ENCODE data around the gene NR6A1. TPM values are rescaled to one million over a fixed set of nuclear protein-coding genes. Genes with fewer than 3 reads are reported as not detected.

The NR6A1 gene
- polyA plus RNA-seq, 1 donor from 2014 or later: 4.3 TPM

- Histone ChIP-seq H3K4me2 (ENCODE audit: low read length) (no peak overlapping the region), H3K4me3 (ENCODE audit: low read length) (no peak overlapping the region), H3K9ac (ENCODE audit: low read length) (no peak overlapping the region), H2AFZ (ENCODE audit: low read depth, low read length) (no peak overlapping the region), H3K79me2 (replicated peaks; ENCODE audit: insufficient read depth, low read length) (no peaks in the 10 kb centered on the region), H3K36me3 (ENCODE audit: insufficient read depth, low read length) (no peaks in the 10 kb centered on the region), H3F3A (ENCODE audit: insufficient read depth, low read length, poor library complexity, severe bottlenecking) (no peaks in the 10 kb centered on the region), H3K9me3 (ENCODE audit: low read length) (no peaks in the 10 kb centered on the region), H3K27me3 (ENCODE audit: insufficient read depth, low read depth, low read length) (peaks cover 19% of the 10 kb centered on the region), H3K9me2 (ENCODE audit: insufficient read depth, low read length) (no peaks in the 10 kb centered on the region), H3K27ac (ENCODE audit: low read length) (no peak overlapping the region), H4K20me1 (ENCODE audit: insufficient read depth) (no peaks in the 10 kb centered on the region)
- TF ChIP-seq EZH2 (IDR thresholded peaks at IDR 0.05; ENCODE audit: borderline replicate concordance, insufficient read depth, low read length, poor library complexity, severe bottlenecking) (no peak), EP300 (conservative IDR thresholded peaks at IDR 0.05; ENCODE audit: poor library complexity, severe bottlenecking) (no peak), TAF1 (IDR thresholded peaks at IDR 0.05; ENCODE audit: low read depth) (no peak), REST (IDR thresholded peaks at IDR 0.05; ENCODE audit: borderline replicate concordance) (no peak), RAD21 (conservative IDR thresholded peaks at IDR 0.05) (no peak), POLR2AphosphoS5 (IDR thresholded peaks at IDR 0.05) (no peak), MXI1 (conservative IDR thresholded peaks at IDR 0.05; ENCODE audit: poor library complexity, severe bottlenecking) (no peak), CTCF (IDR thresholded peaks at IDR 0.05; ENCODE audit: poor library complexity, severe bottlenecking) (no peak), SMC3 (conservative IDR thresholded peaks at IDR 0.05; ENCODE audit: poor library complexity) (no peak)
These were observed 273.7 kb downstream of the NR6A1 start for GRCh38 chr9:124497441-124497840.

- Histone ChIP-seq H3K27ac (ENCODE audit: low read length) (no peak overlapping the region), H3K36me3 (ENCODE audit: insufficient read depth, low read length) (no peaks in the 10 kb centered on the region), H3K27me3 (ENCODE audit: insufficient read depth, low read depth, low read length) (peaks cover 9% of the 10 kb centered on the region), H3K9me3 (ENCODE audit: low read length) (no peaks in the 10 kb centered on the region), H3K79me2 (replicated peaks; ENCODE audit: insufficient read depth, low read length) (no peaks in the 10 kb centered on the region), H4K20me1 (ENCODE audit: insufficient read depth) (no peaks in the 10 kb centered on the region), H2AFZ (ENCODE audit: low read depth, low read length) (no peak overlapping the region), H3F3A (ENCODE audit: insufficient read depth, low read length, poor library complexity, severe bottlenecking) (no peaks in the 10 kb centered on the region), H3K9me2 (ENCODE audit: insufficient read depth, low read length) (no peaks in the 10 kb centered on the region), H3K9ac (ENCODE audit: low read length) (no peak overlapping the region), H3K4me3 (ENCODE audit: low read length) (no peak overlapping the region), H3K4me2 (ENCODE audit: low read length) (no peak overlapping the region)
- TF ChIP-seq POLR2AphosphoS5 (IDR thresholded peaks at IDR 0.05) (no peak), CTCF (IDR thresholded peaks at IDR 0.05; ENCODE audit: poor library complexity, severe bottlenecking) (no peak), REST (IDR thresholded peaks at IDR 0.05; ENCODE audit: borderline replicate concordance) (no peak), EP300 (conservative IDR thresholded peaks at IDR 0.05; ENCODE audit: poor library complexity, severe bottlenecking) (no peak), TAF1 (IDR thresholded peaks at IDR 0.05; ENCODE audit: low read depth) (no peak), SMC3 (conservative IDR thresholded peaks at IDR 0.05; ENCODE audit: poor library complexity) (no peak), MXI1 (conservative IDR thresholded peaks at IDR 0.05; ENCODE audit: poor library complexity, severe bottlenecking) (no peak), EZH2 (IDR thresholded peaks at IDR 0.05; ENCODE audit: borderline replicate concordance, insufficient read depth, low read length, poor library complexity, severe bottlenecking) (no peak), RAD21 (conservative IDR thresholded peaks at IDR 0.05) (no peak)
These were observed 274.6 kb downstream of the NR6A1 start for GRCh38 chr9:124496463-124496862.
